ENCODE measurements around the gene HOMEZ.
"Not testable (repeated sequence)": the region's sequence is repeated elsewhere in the genome, so short reads cannot be mapped to it uniquely, and the experiment has no call there.

HOMEZ gene

GRCh38 chr14:23228812-23229211 lies 57.1 kb downstream of the HOMEZ start:
- no peak for DNase-seq (ENCODE audit: extremely low read depth in 1 of 2, low read depth in 1 of 2)

DNA sequence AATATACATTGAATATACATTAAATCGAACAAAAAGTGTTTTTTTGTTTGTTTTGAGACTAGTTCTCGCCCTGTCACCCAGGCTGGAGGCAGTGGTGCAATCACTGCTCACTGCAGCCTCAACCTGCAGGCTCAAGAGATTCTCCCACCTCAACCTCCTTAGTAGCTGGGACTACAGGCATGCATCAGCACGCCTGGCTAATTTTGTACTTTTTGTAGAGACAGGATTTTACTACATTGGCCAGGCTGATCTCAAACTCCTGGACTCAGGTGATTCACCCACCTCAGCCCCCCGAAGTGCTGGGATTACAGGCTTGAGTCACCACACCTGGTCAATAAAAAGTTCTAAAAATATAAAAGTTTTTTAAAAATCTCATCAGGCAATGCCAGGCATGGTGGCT lies 58.4 kb downstream of the HOMEZ start:
- DNase-seq (ENCODE audit: extremely low read depth in 1 of 2, low read depth in 1 of 2): no peak

DNA sequence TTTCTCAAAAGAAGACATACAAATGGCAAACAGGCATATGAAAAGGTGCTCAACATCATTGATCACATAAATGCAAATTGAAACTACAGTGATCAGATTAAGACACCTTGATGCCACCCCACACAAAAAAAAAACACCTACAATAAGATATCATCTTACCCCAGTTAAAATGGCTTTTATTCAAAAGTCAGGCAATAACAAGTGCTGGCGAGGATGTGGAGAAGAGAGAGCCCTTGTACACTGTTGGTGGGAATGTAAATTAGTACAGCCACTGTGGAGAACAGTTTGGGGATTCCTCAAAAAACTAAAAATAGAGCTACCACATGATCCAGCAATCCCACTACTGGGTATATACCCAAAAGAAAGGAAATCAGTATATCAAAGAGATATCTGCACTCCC lies 61.0 kb downstream of the HOMEZ start:
- not testable (repeated sequence) for DNase-seq (ENCODE audit: extremely low read depth in 1 of 2, low read depth in 1 of 2)

Data from activated CD8-positive, alpha-beta memory T cell treated with anti-CD3 and anti-CD28 coated beads for 1 hour (primary cell).